Type B pancreatic cell (in vitro differentiated cells): Measurements from ENCODE around the gene PDIK1L. TPM values are rescaled to one million over a fixed set of nuclear protein-coding genes. Genes with fewer than 3 reads are reported as not detected.
A peak's percentile ranks its signal among the peaks of the same experiment; 100 is the strongest.

Source experiments
- DNase-seq: peaks from one replicate; pipeline ENCODE4 v3.0.0; 2021; ENCODE audit warnings: mixed read lengths; ENCODE audit not compliant: unreplicated experiment; ENCODE audit errors: extremely low spot score
- H3K27ac Mint-ChIP-seq: 2 replicates; pipeline ENCODE4 v1.8.0; 2021; ENCODE audit warnings: mild to moderate bottlenecking, mixed read lengths
- H3K27me3 Mint-ChIP-seq: 2 replicates; pipeline ENCODE4 v1.8.0; 2021; ENCODE audit warnings: mixed read lengths
- H3K36me3 Mint-ChIP-seq: 2 replicates; pipeline ENCODE4 v1.8.0; 2021; ENCODE audit warnings: mixed read lengths
- H3K4me1 Mint-ChIP-seq: one replicate; pipeline ENCODE4 v1.8.0; 2021; ENCODE audit warnings: mixed read lengths; ENCODE audit not compliant: unreplicated experiment
- H3K4me3 Mint-ChIP-seq: 2 replicates; pipeline ENCODE4 v1.8.0; 2021; ENCODE audit warnings: mild to moderate bottlenecking, mixed read lengths
- H3K9me3 Mint-ChIP-seq: 2 replicates; pipeline ENCODE4 v1.8.0; 2021; ENCODE audit warnings: mixed read lengths
- CTCF ChIP-seq: fragments of 200-600 bp; sonication (generic); conservative IDR thresholded peaks from 2 replicates; pipeline ENCODE4 v1.5.0; 2021; ENCODE audit warnings: antibody characterized with exemption, mild to moderate bottlenecking
- total RNA-seq: library from RNA; stranded (reverse); gene quantifications from 2 replicates; pipeline ENCODE4 v1.2.1, GENCODE V29; 2021; ENCODE audit warnings: low replicate concordance

The PDIK1L gene
- total RNA-seq, 1 donor from 2014 or later = 14.7 TPM

- no peaks in the 10 kb centered on the region for H3K36me3 Mint-ChIP-seq
- no peaks in the 10 kb centered on the region for H3K9me3 Mint-ChIP-seq
- H3K4me1 Mint-ChIP-seq = peaks cover 14% of the 10 kb centered on the region
- no peak within 1 kb of the TSS for H3K27ac Mint-ChIP-seq
- TF ChIP-seq CTCF = no peak
- H3K4me3 Mint-ChIP-seq = peak within 1 kb of the TSS; percentile 90
- DNase-seq = no peak
- H3K27me3 Mint-ChIP-seq = no peaks in the 10 kb centered on the region
Measured at GRCh38 chr1:26171084-26172072, 59.8 kb downstream of the PDIK1L start, which contains the start of gene ZNF593OS. ZNF593OS (minus strand) TSS chr1:26171832; CDS start chr1:26171661, 171 bp downstream.

Other genes with a start within 250 kb of the PDIK1L start
- 24.3 and 41.0 TPM in 2 replicates for gene PAQR7, start 236.1 kb upstream of the PDIK1L start, total RNA-seq
- gene STMN1, start 205.4 kb upstream of the PDIK1L start, total RNA-seq = 219 and 591 TPM in 2 replicates
- 16.7 and 21.1 TPM in 2 replicates for gene PAFAH2, start 113.8 kb upstream of the PDIK1L start, total RNA-seq
- gene EXTL1, start 90.0 kb upstream of the PDIK1L start, total RNA-seq = 0.31 and 4.2 TPM in 2 replicates
- 4.4 and 24.4 TPM in 2 replicates for gene SLC30A2, start 65.7 kb upstream of the PDIK1L start, total RNA-seq
- gene TRIM63, start 44.2 kb upstream of the PDIK1L start, total RNA-seq = 1.7 and 4.1 TPM in 2 replicates
- gene FAM110D, start 47.3 kb downstream of the PDIK1L start, total RNA-seq = 0.38 and 1.4 TPM in 2 replicates
- gene C1orf232, start 57.1 kb downstream of the PDIK1L start, total RNA-seq = 1.0 TPM in 1 of 2 replicates, not detected in the other
- 29.7 and 34.9 TPM in 2 replicates for gene ZNF593, start 58.1 kb downstream of the PDIK1L start, total RNA-seq
- not detected in 2 replicates for gene ZNF593OS, start 60.0 kb downstream of the PDIK1L start, total RNA-seq
- gene CNKSR1, start 65.7 kb downstream of the PDIK1L start, total RNA-seq = 16.5 and 50.5 TPM in 2 replicates
- gene CATSPER4, start 78.8 kb downstream of the PDIK1L start, total RNA-seq = not detected in 2 replicates
- 15.9 and 26.8 TPM in 2 replicates for gene CEP85, start 122.4 kb downstream of the PDIK1L start, total RNA-seq
- 78.1 and 105 TPM in 2 replicates for gene SH3BGRL3, start 168.3 kb downstream of the PDIK1L start, total RNA-seq
- gene UBXN11, start 194.8 kb downstream of the PDIK1L start, total RNA-seq = 27.1 and 50.5 TPM in 2 replicates
- 0.75 and 0.93 TPM in 2 replicates for gene CD52, start 206.1 kb downstream of the PDIK1L start, total RNA-seq
- 20.0 and 67.7 TPM in 2 replicates for gene CRYBG2, start 242.3 kb downstream of the PDIK1L start, total RNA-seq